Activated naive CD8-positive, alpha-beta T cell treated with anti-CD3 and anti-CD28 coated beads for 36 hours (primary cell): Measurements from ENCODE around the gene BLNK. TPM values are rescaled to one million over a fixed set of nuclear protein-coding genes. Genes with fewer than 3 reads are reported as not detected.

ENCODE experiments used
- DNase-seq: peaks from one replicate; pipeline ENCODE4 v3.0.0; 2021
- H3K27ac Mint-ChIP-seq: one replicate; pipeline ENCODE4 v1.8.0; 2022; ENCODE audit warnings: mild to moderate bottlenecking, moderate library complexity, mixed read lengths
- H3K27me3 Mint-ChIP-seq: one replicate; pipeline ENCODE4 v1.8.0; 2022; ENCODE audit warnings: mild to moderate bottlenecking, mixed read lengths
- H3K36me3 Mint-ChIP-seq: one replicate; pipeline ENCODE4 v1.8.0; 2021; ENCODE audit warnings: mild to moderate bottlenecking, mixed read lengths
- H3K4me1 Mint-ChIP-seq: one replicate; pipeline ENCODE4 v1.8.0; 2021; ENCODE audit warnings: mixed read lengths
- H3K4me3 Mint-ChIP-seq: one replicate; pipeline ENCODE4 v1.8.0; 2022; ENCODE audit warnings: mild to moderate bottlenecking, moderate library complexity, mixed read lengths
- H3K9me3 Mint-ChIP-seq: one replicate; pipeline ENCODE4 v1.8.0; 2022; ENCODE audit warnings: mixed read lengths
- total RNA-seq, 2 experiments: library from RNA; stranded (reverse); gene quantifications; one replicate each; pipeline ENCODE4 v1.2.3, GENCODE V29; 2021

BLNK gene
- total RNA-seq, 2 experiments from 2014 or later, result 0.94 to 1.3 TPM

DNA sequence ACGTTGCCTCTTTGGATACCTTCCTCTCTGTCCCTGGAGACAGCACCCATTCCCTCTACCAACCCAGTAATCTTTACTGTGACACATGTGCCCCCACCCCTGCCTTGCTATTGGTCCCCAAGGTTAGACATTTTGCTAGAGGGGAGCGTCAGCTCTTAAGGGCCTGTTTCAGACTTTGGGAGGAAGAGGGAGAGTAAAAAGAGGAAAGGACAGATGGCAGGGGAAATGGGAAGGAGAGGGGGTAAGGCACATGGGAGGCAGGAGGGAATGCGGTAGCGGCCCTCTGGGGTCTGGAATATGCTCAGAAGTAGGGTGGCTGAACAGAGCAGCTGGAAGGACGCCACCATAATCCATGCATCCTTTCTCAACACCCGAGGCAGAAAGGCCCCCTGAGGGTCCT, 12.2 kb downstream of the BLNK start:
- DNase-seq, result no peak
- Mint-ChIP-seq H3K27me3 (no peaks in the 10 kb centered on the region), H3K36me3 (no peaks in the 10 kb centered on the region), H3K9me3 (no peaks in the 10 kb centered on the region), H3K4me1 (no peaks in the 10 kb centered on the region), H3K4me3 (no peak overlapping the region), H3K27ac (no peak overlapping the region)

GRCh38 chr10:96257944-96258343, 13.4 kb downstream of the BLNK start:
- no peaks in the 10 kb centered on the region for H3K36me3 Mint-ChIP-seq
- no peaks in the 10 kb centered on the region for H3K4me1 Mint-ChIP-seq
- no peak overlapping the region for H3K4me3 Mint-ChIP-seq
- H3K9me3 Mint-ChIP-seq, result no peaks in the 10 kb centered on the region
- H3K27me3 Mint-ChIP-seq, result no peaks in the 10 kb centered on the region
- no peak overlapping the region for H3K27ac Mint-ChIP-seq
- no peak for DNase-seq

DNA sequence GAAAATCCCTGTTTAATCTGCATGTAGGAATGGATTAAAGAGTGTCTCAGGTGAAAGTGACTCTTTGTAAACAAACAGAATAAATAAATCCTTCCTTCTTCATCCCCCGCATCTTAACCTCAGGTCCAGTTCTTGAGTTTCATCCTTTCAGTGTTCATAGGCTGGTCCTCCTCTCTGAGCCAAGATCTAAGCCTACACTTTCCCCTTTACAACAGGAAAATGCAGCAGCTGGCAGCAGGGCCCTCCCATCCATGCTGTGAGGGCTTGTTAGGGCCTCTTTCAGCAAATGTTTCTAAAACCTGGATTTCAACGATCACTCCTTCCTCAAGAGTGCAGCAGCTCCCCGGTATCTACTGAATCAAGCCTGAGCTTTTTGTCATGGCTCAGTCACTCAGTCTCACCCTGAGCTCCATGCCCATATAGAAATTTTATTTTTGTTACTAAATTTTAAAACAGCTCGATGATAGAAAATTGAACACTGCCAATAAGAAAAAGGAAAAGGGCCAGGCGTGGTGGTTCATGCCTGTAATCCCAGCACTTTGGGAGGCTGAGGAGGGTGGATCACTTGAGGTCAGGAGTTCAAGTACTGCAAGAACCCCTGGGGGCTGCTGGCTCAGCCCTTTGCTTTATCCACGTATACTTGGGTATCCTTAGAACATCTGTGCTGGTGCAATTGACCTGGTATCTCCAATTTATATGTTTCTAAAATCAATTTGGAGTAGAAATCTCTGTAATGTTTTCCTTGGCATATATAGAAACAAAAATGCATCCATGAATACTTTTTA, 15.6 kb downstream of the BLNK start:
- Mint-ChIP-seq H3K36me3 (no peaks in the 10 kb centered on the region), H3K4me1 (no peaks in the 10 kb centered on the region), H3K4me3 (no peak overlapping the region), H3K27me3 (no peaks in the 10 kb centered on the region), H3K27ac (no peak overlapping the region), H3K9me3 (no peaks in the 10 kb centered on the region)
- no peak for DNase-seq

DNA sequence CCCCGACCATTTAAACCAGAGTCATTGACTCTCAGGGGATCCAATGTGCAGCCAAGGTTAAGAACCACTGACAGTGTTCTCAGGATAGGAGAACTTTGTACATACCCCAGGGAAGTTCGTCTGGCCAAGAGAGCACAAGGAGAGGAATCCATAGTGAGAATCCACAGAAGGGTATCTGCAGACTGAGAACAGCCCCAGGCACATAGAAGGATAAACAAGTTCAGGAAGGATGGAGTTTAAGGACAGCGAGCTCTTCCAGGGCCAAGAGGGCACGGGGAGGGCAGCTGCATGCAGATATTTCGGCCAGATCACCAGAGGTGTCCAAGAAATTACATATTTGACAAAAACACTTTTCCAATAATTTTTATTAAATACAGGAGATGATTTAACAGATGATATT, 16.4 kb downstream of the BLNK start:
- Mint-ChIP-seq H3K4me3 (no peak overlapping the region), H3K4me1 (no peaks in the 10 kb centered on the region), H3K36me3 (no peaks in the 10 kb centered on the region), H3K27ac (no peak overlapping the region), H3K27me3 (no peaks in the 10 kb centered on the region), H3K9me3 (no peaks in the 10 kb centered on the region)
- no peak for DNase-seq

GRCh38 chr10:96252730-96253129, 18.6 kb downstream of the BLNK start:
- no peaks in the 10 kb centered on the region for H3K36me3 Mint-ChIP-seq
- no peaks in the 10 kb centered on the region for H3K27me3 Mint-ChIP-seq
- no peak overlapping the region for H3K27ac Mint-ChIP-seq
- no peaks in the 10 kb centered on the region for H3K4me1 Mint-ChIP-seq
- H3K9me3 Mint-ChIP-seq, result no peaks in the 10 kb centered on the region
- no peak overlapping the region for H3K4me3 Mint-ChIP-seq
- DNase-seq, result no peak

DNA sequence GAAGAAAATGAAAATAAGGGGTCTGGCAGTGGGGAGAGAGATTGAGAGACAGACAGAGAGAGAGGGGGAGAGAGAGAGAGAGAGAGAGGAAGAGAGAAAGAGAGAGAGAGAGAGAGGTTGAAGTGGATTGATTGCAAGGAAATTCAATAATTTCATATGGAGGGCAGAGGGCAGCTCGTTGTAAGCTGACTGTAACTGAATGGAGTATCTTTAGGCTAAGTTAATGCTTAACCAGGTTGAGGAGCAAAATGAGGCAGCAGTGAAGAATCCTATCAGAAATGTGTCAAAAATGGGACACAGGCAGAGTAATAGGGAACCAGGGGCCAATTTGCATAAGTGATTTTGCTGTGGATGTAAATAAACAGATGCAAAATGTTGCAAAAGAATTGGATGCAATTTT, 21.0 kb downstream of the BLNK start:
- no peaks in the 10 kb centered on the region for H3K27me3 Mint-ChIP-seq
- H3K4me1 Mint-ChIP-seq, result no peaks in the 10 kb centered on the region
- no peak overlapping the region for H3K27ac Mint-ChIP-seq

GRCh38 chr10:96249264-96249663, 22.1 kb downstream of the BLNK start:
- no peaks in the 10 kb centered on the region for H3K27me3 Mint-ChIP-seq
- no peaks in the 10 kb centered on the region for H3K36me3 Mint-ChIP-seq
- H3K4me3 Mint-ChIP-seq, result no peak overlapping the region
- no peaks in the 10 kb centered on the region for H3K4me1 Mint-ChIP-seq
- H3K9me3 Mint-ChIP-seq, result no peaks in the 10 kb centered on the region
- no peak overlapping the region for H3K27ac Mint-ChIP-seq
- DNase-seq, result no peak

More for the DNA sequence above, 21.0 kb downstream of the BLNK start:
- H3K9me3 Mint-ChIP-seq, result no peaks in the 10 kb centered on the region
- no peak for DNase-seq
- H3K36me3 Mint-ChIP-seq, result no peaks in the 10 kb centered on the region
- no peak overlapping the region for H3K4me3 Mint-ChIP-seq

GRCh38 chr10:96244354-96244753, 27.0 kb downstream of the BLNK start:
- Mint-ChIP-seq H3K9me3 (no peaks in the 10 kb centered on the region), H3K4me1 (no peaks in the 10 kb centered on the region), H3K27ac (no peak overlapping the region), H3K4me3 (no peak overlapping the region), H3K27me3 (no peaks in the 10 kb centered on the region), H3K36me3 (no peaks in the 10 kb centered on the region)
- no peak for DNase-seq

- Mint-ChIP-seq H3K36me3 (no peaks in the 10 kb centered on the region), H3K4me1 (no peaks in the 10 kb centered on the region), H3K27me3 (no peaks in the 10 kb centered on the region), H3K4me3 (no peak overlapping the region), H3K27ac (no peak overlapping the region), H3K9me3 (no peaks in the 10 kb centered on the region)
- no peak for DNase-seq
Observed at GRCh38 chr10:96243296-96243695, 28.1 kb downstream of the BLNK start.

DNA sequence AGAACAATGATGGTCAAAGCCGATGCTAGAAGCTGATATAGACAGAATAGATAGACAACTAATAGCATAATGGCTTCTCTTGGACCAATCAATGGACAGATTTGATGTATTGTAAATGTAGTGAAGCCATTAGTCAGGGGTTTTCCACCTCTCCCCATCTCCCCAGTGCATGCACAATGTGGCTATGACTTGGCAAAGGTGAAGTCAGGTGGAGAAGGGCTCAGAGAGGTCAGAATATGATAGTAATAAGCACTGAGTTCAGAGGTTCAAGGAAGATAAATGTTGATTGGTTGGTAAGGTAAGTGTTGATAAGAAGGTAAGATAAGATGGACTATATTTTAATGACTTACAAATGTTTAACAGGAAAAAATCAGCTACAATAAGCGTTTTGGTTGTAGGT, 28.5 kb downstream of the BLNK start:
- Mint-ChIP-seq H3K36me3 (no peaks in the 10 kb centered on the region), H3K27ac (no peak overlapping the region), H3K27me3 (no peaks in the 10 kb centered on the region), H3K4me1 (no peaks in the 10 kb centered on the region), H3K9me3 (no peaks in the 10 kb centered on the region), H3K4me3 (no peak overlapping the region)
- DNase-seq, result no peak

GRCh38 chr10:96238646-96239623, 32.4 kb downstream of the BLNK start:
- no peaks in the 10 kb centered on the region for H3K9me3 Mint-ChIP-seq
- H3K27me3 Mint-ChIP-seq, result no peaks in the 10 kb centered on the region
- DNase-seq, result no peak
- no peak overlapping the region for H3K27ac Mint-ChIP-seq
- H3K4me1 Mint-ChIP-seq, result no peaks in the 10 kb centered on the region
- no peak overlapping the region for H3K4me3 Mint-ChIP-seq
- no peaks in the 10 kb centered on the region for H3K36me3 Mint-ChIP-seq

GRCh38 chr10:96236876-96237275, 34.5 kb downstream of the BLNK start:
- Mint-ChIP-seq H3K9me3 (no peaks in the 10 kb centered on the region), H3K27ac (no peak overlapping the region), H3K27me3 (no peaks in the 10 kb centered on the region), H3K4me1 (no peaks in the 10 kb centered on the region), H3K4me3 (no peak overlapping the region), H3K36me3 (no peaks in the 10 kb centered on the region)
- no peak for DNase-seq

- Mint-ChIP-seq H3K4me3 (no peak overlapping the region), H3K27ac (no peak overlapping the region), H3K27me3 (no peaks in the 10 kb centered on the region), H3K4me1 (no peaks in the 10 kb centered on the region), H3K36me3 (no peaks in the 10 kb centered on the region), H3K9me3 (no peaks in the 10 kb centered on the region)
- DNase-seq, result no peak
Observed at GRCh38 chr10:96236090-96236478, 35.3 kb downstream of the BLNK start.

DNA sequence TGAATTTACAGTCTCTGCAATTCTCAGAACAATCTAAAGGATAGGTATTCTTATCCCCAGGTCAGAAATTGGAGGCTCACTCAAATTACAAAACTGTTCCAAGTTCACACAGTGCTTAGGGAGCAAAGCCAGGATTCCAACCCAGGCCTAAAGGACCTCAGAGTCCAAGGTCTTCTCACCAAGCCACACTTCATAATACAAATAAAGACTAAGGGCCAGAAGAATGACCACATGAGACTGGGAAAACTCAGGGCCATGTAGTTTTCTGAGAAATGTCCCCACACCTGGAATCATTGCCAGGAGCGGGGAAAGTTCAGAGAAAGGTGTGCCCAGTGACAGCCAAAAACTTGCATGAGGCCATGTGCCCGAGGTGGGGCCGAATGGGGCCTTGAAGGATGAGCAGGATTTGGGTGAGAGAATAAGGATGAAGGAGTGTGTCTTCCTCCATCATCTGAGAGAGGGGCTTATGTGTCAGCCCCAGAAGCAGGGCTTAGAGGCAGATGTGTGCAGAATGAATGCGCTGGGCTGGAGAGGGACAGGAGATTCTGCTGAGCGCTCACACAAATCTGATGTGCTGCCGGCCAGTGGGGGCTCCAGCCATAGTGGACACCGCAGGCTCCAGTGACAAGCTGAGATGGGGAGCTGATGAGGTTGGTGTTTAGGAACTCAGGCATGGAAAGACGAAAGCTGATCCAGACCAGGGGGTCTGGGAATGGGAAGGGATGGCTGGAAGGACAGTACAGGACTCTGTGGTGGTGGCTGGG, 35.9 kb downstream of the BLNK start:
- H3K4me3 Mint-ChIP-seq, result no peak overlapping the region
- H3K27me3 Mint-ChIP-seq, result no peaks in the 10 kb centered on the region
- H3K4me1 Mint-ChIP-seq, result no peaks in the 10 kb centered on the region
- no peak for DNase-seq
- H3K9me3 Mint-ChIP-seq, result no peaks in the 10 kb centered on the region
- H3K36me3 Mint-ChIP-seq, result no peaks in the 10 kb centered on the region
- H3K27ac Mint-ChIP-seq, result no peak overlapping the region

DNA sequence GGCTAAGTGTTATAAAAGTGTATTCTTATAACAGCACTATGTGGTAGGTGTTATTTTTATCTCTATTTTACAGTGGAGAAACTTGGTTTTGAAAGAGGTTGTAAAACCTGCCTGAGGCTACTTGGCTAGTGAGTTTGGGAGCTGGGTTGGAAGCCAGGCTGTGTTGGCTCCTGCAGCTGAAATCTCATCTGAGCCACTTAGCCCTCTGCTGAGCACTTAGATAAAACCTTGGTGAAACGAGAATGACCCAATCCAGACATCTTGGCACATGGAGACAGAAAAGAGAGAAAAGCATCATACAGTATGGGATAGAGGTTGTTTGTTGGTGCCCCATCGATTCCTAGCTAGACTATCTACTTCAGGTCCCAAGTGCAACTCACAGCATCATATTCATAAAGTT, 37.4 kb downstream of the BLNK start:
- H3K4me1 Mint-ChIP-seq, result no peaks in the 10 kb centered on the region
- no peaks in the 10 kb centered on the region for H3K9me3 Mint-ChIP-seq
- no peaks in the 10 kb centered on the region for H3K27me3 Mint-ChIP-seq
- H3K4me3 Mint-ChIP-seq, result no peak overlapping the region
- DNase-seq, result no peak
- H3K27ac Mint-ChIP-seq, result no peak overlapping the region
- no peaks in the 10 kb centered on the region for H3K36me3 Mint-ChIP-seq
